ENCODE data around the gene ZNF117.

- TF ChIP-seq CTCF (IDR thresholded peaks at IDR 0.05) (no peak), RAD21 (conservative IDR thresholded peaks at IDR 0.05 in 1 of 2, IDR thresholded peaks at IDR 0.05 in 1 of 2) (no peak), GATA3 (IDR thresholded peaks at IDR 0.05; ENCODE audit: borderline replicate concordance) (no peak), MAFK (IDR thresholded peaks at IDR 0.05; ENCODE audit: partially characterized antibody) (no peak), PHF8 (IDR thresholded peaks at IDR 0.05; ENCODE audit: borderline replicate concordance, low read depth) (peak; percentile 99), CBX8 (IDR thresholded peaks at IDR 0.05) (no peak), ELK1 (IDR thresholded peaks at IDR 0.05; ENCODE audit: low read depth, low read length) (no peak), ESRRA (IDR thresholded peaks at IDR 0.05; ENCODE audit: borderline replicate concordance, low read length) (no peak), TFCP2L1 (CRISPR knock-in tag; IDR thresholded peaks at IDR 0.05) (no peak), MAZ (IDR thresholded peaks at IDR 0.05; ENCODE audit: borderline replicate concordance, low read depth, low read length) (no peak)
These were observed 15.5 kb upstream of the ZNF117 start, which contains the start of gene ERV3-1 for GRCh38 chr7:65006094-65006992.
